ENCODE measurements around the gene LRMDA. TPM values are rescaled to one million over a fixed set of nuclear protein-coding genes. Genes with fewer than 3 reads are reported as not detected.
"Not testable (repeated sequence)": the region's sequence is repeated elsewhere in the genome, so short reads cannot be mapped to it uniquely, and the experiment has no call there.

The LRMDA gene
- total RNA-seq, 4 donors from 2014 or later, result 9.8 to 18.6 (median 15.8) TPM

- TF ChIP-seq EP300 (IDR thresholded peaks at IDR 0.05) (no peak), CTCF (IDR thresholded peaks at IDR 0.05) (no peak), POLR2A (IDR thresholded peaks at IDR 0.05) (no peak)
- Histone ChIP-seq H3K9me3 (no peaks in the 10 kb centered on the region), H3K36me3 (no peaks in the 10 kb centered on the region), H3K4me3 (no peak overlapping the region), H3K4me1 (peaks cover 0 to 39% (median 5%) of the 10 kb centered on the region in 4 donors), H3K27me3 (no peaks in the 10 kb centered on the region), H3K27ac (no peak overlapping the region)
- WGBS, 2 donors, result 99% methylated on average over 8 of the region's 8 CpGs
- no peak for DNase-seq (ENCODE audit: low spot score in 2 of 2)
Measured at GRCh38 chr10:75511011-75511410, 79.6 kb downstream of the LRMDA start.

GRCh38 chr10:75512203-75512933, 80.9 kb downstream of the LRMDA start:
- 36 to 40% methylated on average over 8 of the region's 8 CpGs for WGBS, 2 donors
- TF ChIP-seq EP300 (IDR thresholded peaks at IDR 0.05) (no peak), POLR2A (IDR thresholded peaks at IDR 0.05) (no peak), CTCF (IDR thresholded peaks at IDR 0.05) (no peak)
- DNase-seq (ENCODE audit: low spot score in 2 of 2), result no peak
- Histone ChIP-seq H3K36me3 (no peaks in the 10 kb centered on the region), H3K9me3 (no peaks in the 10 kb centered on the region), H3K27me3 (no peaks in the 10 kb centered on the region), H3K4me3 (no peak overlapping the region), H3K4me1 (peaks cover 0 to 31% (median 4%) of the 10 kb centered on the region in 4 donors), H3K27ac (no peak overlapping the region)

- H3K9me3 ChIP-seq, result no peaks in the 10 kb centered on the region
- H3K27ac ChIP-seq, result no peak overlapping the region
- H3K27me3 ChIP-seq, result no peaks in the 10 kb centered on the region
- H3K36me3 ChIP-seq, result no peaks in the 10 kb centered on the region
- WGBS, 2 donors, result 61 to 65% methylated on average over 8 of the region's 8 CpGs
- DNase-seq (ENCODE audit: low spot score in 2 of 2), result no peak
- H3K4me1 ChIP-seq, result peaks cover 0 to 21% (median 0%) of the 10 kb centered on the region in 4 donors
- no peak overlapping the region for H3K4me3 ChIP-seq
- TF ChIP-seq CTCF (IDR thresholded peaks at IDR 0.05) (no peak), POLR2A (IDR thresholded peaks at IDR 0.05) (no peak), EP300 (IDR thresholded peaks at IDR 0.05) (no peak)
Measured at GRCh38 chr10:75513292-75513885, 82.0 kb downstream of the LRMDA start.

DNA sequence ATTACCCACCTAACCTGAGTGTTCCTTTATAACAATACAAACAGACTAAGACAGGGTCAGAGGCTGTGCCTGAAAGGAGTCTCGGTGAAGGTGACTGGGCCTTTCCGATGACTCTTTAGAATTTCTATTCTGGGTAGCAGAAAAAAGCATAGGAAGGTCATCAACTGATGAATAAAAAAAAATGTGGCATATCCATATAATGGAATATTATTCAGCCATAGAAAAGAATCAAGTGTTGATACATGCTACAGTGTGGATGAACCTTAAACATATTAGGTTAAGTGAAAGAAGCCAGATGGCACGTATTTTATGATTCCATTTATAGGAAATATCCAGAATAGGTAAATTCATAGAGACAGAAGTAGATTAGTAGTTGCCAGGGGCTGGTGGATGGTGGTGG, 83.4 kb downstream of the LRMDA start:
- 97 to 98% methylated on average over 3 of the region's 3 CpGs for WGBS, 2 donors
- no peak for TF ChIP-seq CTCF (IDR thresholded peaks at IDR 0.05)
- no peak for TF ChIP-seq POLR2A (IDR thresholded peaks at IDR 0.05)
- TF ChIP-seq EP300 (IDR thresholded peaks at IDR 0.05), result no peak
- H3K4me1 ChIP-seq, result peaks cover 0 to 13% (median 0%) of the 10 kb centered on the region in 4 donors

GRCh38 chr10:75516154-75516553, 84.7 kb downstream of the LRMDA start:
- H3K27me3 ChIP-seq; H3K4me3 ChIP-seq; H3K36me3 ChIP-seq; DNase-seq (ENCODE audit: low spot score in 2 of 2); H3K27ac ChIP-seq; H3K9me3 ChIP-seq: not testable (repeated sequence)
- peaks cover 0 to 13% (median 0%) of the 10 kb centered on the region in 4 donors for H3K4me1 ChIP-seq
- WGBS, 2 donors, result 83 to 85% methylated on average over 2 of the region's 2 CpGs

More for the DNA sequence above, 83.4 kb downstream of the LRMDA start:
- Histone ChIP-seq H3K4me3 (no peak overlapping the region), H3K36me3 (no peaks in the 10 kb centered on the region), H3K27me3 (no peaks in the 10 kb centered on the region), H3K27ac (no peak overlapping the region), H3K9me3 (no peaks in the 10 kb centered on the region)
- DNase-seq (ENCODE audit: low spot score in 2 of 2), result no peak

DNA sequence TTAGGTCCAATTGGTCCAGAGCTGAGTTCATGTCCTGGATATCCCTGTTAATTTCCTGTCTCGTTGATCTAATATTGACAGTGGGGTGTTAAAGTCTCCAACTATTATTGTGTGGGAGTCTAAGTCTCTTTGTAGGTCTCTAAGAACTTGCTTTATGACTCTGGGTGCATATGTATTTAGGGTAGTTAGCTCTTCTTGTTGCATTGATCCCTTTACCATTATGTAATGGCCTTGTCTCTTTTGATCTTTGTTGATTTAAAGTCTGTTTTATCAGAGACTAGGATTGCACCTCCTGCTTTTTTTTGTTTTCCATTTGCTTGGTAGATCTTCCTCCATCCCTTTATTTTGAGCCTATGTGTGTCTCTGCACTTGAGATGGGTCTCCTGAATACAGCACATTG, 87.8 kb downstream of the LRMDA start:
- not testable (repeated sequence) for H3K27ac ChIP-seq; H3K27me3 ChIP-seq; H3K4me1 ChIP-seq; DNase-seq (ENCODE audit: low spot score in 2 of 2); H3K4me3 ChIP-seq; H3K36me3 ChIP-seq; H3K9me3 ChIP-seq
- 84 to 88% methylated on average over 1 of the region's 1 CpG for WGBS, 2 donors

- DNase-seq (ENCODE audit: low spot score in 2 of 2); H3K4me3 ChIP-seq; H3K4me1 ChIP-seq; H3K9me3 ChIP-seq; H3K27ac ChIP-seq; H3K36me3 ChIP-seq; H3K27me3 ChIP-seq: not testable (repeated sequence)
- 72 to 80% methylated on average over 6 to 10 of the region's 16 CpGs for WGBS, 2 donors
Measured at GRCh38 chr10:75521194-75521829, 89.9 kb downstream of the LRMDA start.

Data from tibial nerve (tissue), 4 donors.